ENCODE data around the gene CDON. TPM values are rescaled to one million over a fixed set of nuclear protein-coding genes. Genes with fewer than 3 reads are reported as not detected.

The CDON gene
- total and polyA plus RNA-seq, 4 donors: 1.5 to 25.6 (median 9.9) TPM

GRCh38 chr11:126053415-126054286, 9.0 kb downstream of the CDON start:
- 82 to 84% methylated on average over 7 of the region's 7 CpGs for WGBS, 2 donors

DNA sequence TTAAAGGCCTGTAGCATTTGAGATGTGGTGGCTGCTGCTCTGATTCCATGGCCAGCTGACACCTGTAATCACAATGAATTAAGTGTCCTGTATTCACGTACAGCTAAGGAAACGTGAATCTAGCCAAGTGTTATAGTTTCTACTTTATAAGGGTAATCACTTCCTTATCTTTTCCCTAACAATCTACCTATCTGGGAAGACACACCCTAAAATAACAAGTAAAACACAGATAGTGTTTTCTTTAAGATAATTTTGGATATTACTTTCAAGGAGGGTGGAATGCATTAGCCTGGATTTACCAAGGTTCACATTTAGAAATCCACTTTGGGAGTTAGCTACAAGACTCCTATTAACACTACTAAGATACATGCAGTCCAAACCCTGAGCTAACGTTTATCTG, 11.5 kb downstream of the CDON start:
- Histone ChIP-seq H3K4me3 (no peak overlapping the region), H3K9me3 (ENCODE audit: control insufficient read depth in 4 of 4, insufficient read depth in 3 of 4, low read length in 3 of 4) (no peaks in the 10 kb centered on the region), H3K27me3 (ENCODE audit: control insufficient read depth in 3 of 3, insufficient read depth in 3 of 3, low read length in 2 of 3) (peaks cover 0 to 2% (median 0%) of the 10 kb centered on the region in 3 donors), H3K9ac (ENCODE audit: insufficient read depth in 1 of 2, low read length in 2 of 2) (no peak overlapping the region), H3K4me1 (ENCODE audit: control insufficient read depth in 5 of 5, insufficient read depth in 5 of 5, low read length in 5 of 5) (peaks cover 0 to 6% (median 4%) of the 10 kb centered on the region in 5 donors), H3K27ac (ENCODE audit: low read depth in 1 of 2, low read length in 1 of 2) (no peak overlapping the region), H3K36me3 (ENCODE audit: control insufficient read depth in 4 of 4, insufficient read depth in 4 of 4, low read length in 4 of 4) (no peaks in the 10 kb centered on the region)
- ATAC-seq (ENCODE audit: insufficient read depth, low FRiP score) (no peak), DNase-seq (no peak)
- WGBS, 2 donors: 75 to 77% methylated on average over 3 of the region's 3 CpGs
- TF ChIP-seq, protein P1, sequence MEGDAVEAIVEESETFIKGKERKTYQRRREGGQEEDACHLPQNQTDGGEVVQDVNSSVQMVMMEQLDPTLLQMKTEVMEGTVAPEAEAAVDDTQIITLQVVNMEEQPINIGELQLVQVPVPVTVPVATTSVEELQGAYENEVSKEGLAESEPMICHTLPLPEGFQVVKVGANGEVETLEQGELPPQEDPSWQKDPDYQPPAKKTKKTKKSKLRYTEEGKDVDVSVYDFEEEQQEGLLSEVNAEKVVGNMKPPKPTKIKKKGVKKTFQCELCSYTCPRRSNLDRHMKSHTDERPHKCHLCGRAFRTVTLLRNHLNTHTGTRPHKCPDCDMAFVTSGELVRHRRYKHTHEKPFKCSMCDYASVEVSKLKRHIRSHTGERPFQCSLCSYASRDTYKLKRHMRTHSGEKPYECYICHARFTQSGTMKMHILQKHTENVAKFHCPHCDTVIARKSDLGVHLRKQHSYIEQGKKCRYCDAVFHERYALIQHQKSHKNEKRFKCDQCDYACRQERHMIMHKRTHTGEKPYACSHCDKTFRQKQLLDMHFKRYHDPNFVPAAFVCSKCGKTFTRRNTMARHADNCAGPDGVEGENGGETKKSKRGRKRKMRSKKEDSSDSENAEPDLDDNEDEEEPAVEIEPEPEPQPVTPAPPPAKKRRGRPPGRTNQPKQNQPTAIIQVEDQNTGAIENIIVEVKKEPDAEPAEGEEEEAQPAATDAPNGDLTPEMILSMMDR (IDR thresholded peaks at IDR 0.05; ENCODE audit: control extremely low read depth, extremely low read depth): no peak

More at GRCh38 chr11:126053415-126054286, 9.0 kb downstream of the CDON start:
- Histone ChIP-seq H3K36me3 (ENCODE audit: control insufficient read depth in 4 of 4, insufficient read depth in 4 of 4, low read length in 4 of 4) (no peaks in the 10 kb centered on the region), H3K9me3 (ENCODE audit: control insufficient read depth in 4 of 4, insufficient read depth in 3 of 4, low read length in 3 of 4) (no peaks in the 10 kb centered on the region), H3K4me1 (ENCODE audit: control insufficient read depth in 5 of 5, insufficient read depth in 5 of 5, low read length in 5 of 5) (peaks cover 0 to 4% (median 0%) of the 10 kb centered on the region in 5 donors), H3K9ac (ENCODE audit: insufficient read depth in 1 of 2, low read length in 2 of 2) (no peak overlapping the region), H3K27ac (ENCODE audit: low read depth in 1 of 2, low read length in 1 of 2) (no peak overlapping the region), H3K27me3 (ENCODE audit: control insufficient read depth in 3 of 3, insufficient read depth in 3 of 3, low read length in 2 of 3) (peaks cover 0 to 5% (median 3%) of the 10 kb centered on the region in 3 donors), H3K4me3 (no peak overlapping the region)
- ATAC-seq (ENCODE audit: insufficient read depth, low FRiP score) (no peak), DNase-seq (no peak)
- TF ChIP-seq, protein P1 (IDR thresholded peaks at IDR 0.05; ENCODE audit: control extremely low read depth, extremely low read depth): no peak

GRCh38 chr11:126049159-126049558, 13.5 kb downstream of the CDON start:
- Histone ChIP-seq H3K36me3 (ENCODE audit: control insufficient read depth in 4 of 4, insufficient read depth in 4 of 4, low read length in 4 of 4) (no peaks in the 10 kb centered on the region), H3K4me3 (no peak overlapping the region), H3K27ac (ENCODE audit: low read depth in 1 of 2, low read length in 1 of 2) (no peak overlapping the region), H3K9ac (ENCODE audit: insufficient read depth in 1 of 2, low read length in 2 of 2) (no peak overlapping the region), H3K9me3 (ENCODE audit: control insufficient read depth in 4 of 4, insufficient read depth in 3 of 4, low read length in 3 of 4) (no peaks in the 10 kb centered on the region), H3K27me3 (ENCODE audit: control insufficient read depth in 3 of 3, insufficient read depth in 3 of 3, low read length in 2 of 3) (no peaks in the 10 kb centered on the region), H3K4me1 (ENCODE audit: control insufficient read depth in 5 of 5, insufficient read depth in 5 of 5, low read length in 5 of 5) (peaks cover 0 to 6% (median 4%) of the 10 kb centered on the region in 5 donors)
- TF ChIP-seq, protein P1 (IDR thresholded peaks at IDR 0.05; ENCODE audit: control extremely low read depth, extremely low read depth): no peak
- DNase-seq (peak in 1 of 3 donors; percentile 21), ATAC-seq (ENCODE audit: insufficient read depth, low FRiP score) (no peak)
- 63 to 68% methylated on average over 1 of the region's 1 CpG for WGBS, 2 donors

Measured in lung (tissue), 12 donors.